ENCODE measurements around the gene ZSCAN2.

ZSCAN2 gene

DNA sequence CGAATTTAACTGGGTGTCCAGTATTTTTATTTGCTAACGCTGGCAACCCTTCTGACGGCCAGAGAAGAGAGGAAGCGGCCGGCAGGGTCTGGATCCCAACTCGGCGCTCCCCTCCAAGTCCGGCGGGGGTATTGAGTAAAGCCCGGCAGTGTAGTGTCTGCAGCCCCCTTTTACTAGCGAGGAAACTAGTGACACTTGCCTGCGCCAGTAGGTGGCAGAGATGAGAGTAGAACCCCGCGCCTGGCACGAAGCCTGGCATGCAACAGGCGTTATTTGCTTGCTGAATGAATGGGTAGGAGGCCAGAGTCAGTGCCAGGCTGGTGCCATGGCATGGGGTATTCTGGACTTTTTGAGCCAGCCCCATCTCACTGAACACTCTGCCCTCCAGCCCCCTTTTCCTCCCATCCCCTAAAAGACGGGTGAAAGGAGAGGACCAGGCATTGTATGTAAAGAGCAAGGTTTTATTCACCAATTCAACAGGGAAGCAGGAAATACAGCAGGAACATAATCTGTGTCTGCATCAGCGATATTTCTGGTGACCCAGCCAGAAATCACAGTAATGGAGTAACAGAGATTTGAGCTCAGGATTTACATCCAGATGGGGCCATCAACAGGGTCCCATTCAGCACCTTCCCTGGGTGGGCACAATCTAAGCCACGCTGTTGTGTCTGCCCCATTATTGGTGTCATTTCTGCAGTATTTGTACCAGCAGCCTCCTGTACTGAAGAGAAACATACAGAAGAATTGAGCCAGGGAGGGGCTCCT lies 54.1 kb downstream of the ZSCAN2 start:
- Histone ChIP-seq H3K36me3 (replicated peaks) (peaks cover 22% of the 10 kb centered on the region), H3K27ac (peak overlapping the region; percentile 80), H3K4me3 (ENCODE audit: low read depth, low read length) (peak overlapping the region; percentile 96), H3K27me3 (replicated peaks) (no peaks in the 10 kb centered on the region)
- DNase-seq = peak; percentile 73
- TF ChIP-seq, protein P1, sequence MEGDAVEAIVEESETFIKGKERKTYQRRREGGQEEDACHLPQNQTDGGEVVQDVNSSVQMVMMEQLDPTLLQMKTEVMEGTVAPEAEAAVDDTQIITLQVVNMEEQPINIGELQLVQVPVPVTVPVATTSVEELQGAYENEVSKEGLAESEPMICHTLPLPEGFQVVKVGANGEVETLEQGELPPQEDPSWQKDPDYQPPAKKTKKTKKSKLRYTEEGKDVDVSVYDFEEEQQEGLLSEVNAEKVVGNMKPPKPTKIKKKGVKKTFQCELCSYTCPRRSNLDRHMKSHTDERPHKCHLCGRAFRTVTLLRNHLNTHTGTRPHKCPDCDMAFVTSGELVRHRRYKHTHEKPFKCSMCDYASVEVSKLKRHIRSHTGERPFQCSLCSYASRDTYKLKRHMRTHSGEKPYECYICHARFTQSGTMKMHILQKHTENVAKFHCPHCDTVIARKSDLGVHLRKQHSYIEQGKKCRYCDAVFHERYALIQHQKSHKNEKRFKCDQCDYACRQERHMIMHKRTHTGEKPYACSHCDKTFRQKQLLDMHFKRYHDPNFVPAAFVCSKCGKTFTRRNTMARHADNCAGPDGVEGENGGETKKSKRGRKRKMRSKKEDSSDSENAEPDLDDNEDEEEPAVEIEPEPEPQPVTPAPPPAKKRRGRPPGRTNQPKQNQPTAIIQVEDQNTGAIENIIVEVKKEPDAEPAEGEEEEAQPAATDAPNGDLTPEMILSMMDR (IDR thresholded peaks at IDR 0.05; ENCODE audit: low read depth, low read length, missing control alignments) = peak; percentile 85
- in situ Hi-C loops (cut with HindIII; ENCODE audit: low pct_ligation_motif_present, low sequenced_read_pairs) = no loop called here

- DNase-seq = no peak
- TF ChIP-seq, protein P1 (IDR thresholded peaks at IDR 0.05; ENCODE audit: low read depth, low read length, missing control alignments) = no peak
- H3K4me3 ChIP-seq (ENCODE audit: low read depth, low read length) = no peak overlapping the region
- H3K27me3 ChIP-seq (replicated peaks) = no peaks in the 10 kb centered on the region
- H3K36me3 ChIP-seq (replicated peaks) = peaks cover 7% of the 10 kb centered on the region
- in situ Hi-C loops (cut with HindIII; ENCODE audit: low pct_ligation_motif_present, low sequenced_read_pairs) = no loop called here
- no peak overlapping the region for H3K27ac ChIP-seq
Observed at GRCh38 chr15:84656972-84657371, 56.2 kb downstream of the ZSCAN2 start.

GRCh38 chr15:84657748-84658079 lies 56.9 kb downstream of the ZSCAN2 start:
- H3K27me3 ChIP-seq (replicated peaks) = no peaks in the 10 kb centered on the region
- TF ChIP-seq, protein P1 (IDR thresholded peaks at IDR 0.05; ENCODE audit: low read depth, low read length, missing control alignments) = no peak
- peak overlapping the region; percentile 59 for H3K4me3 ChIP-seq (ENCODE audit: low read depth, low read length)
- DNase-seq = no peak
- no peak overlapping the region for H3K27ac ChIP-seq
- in situ Hi-C loops (cut with HindIII; ENCODE audit: low pct_ligation_motif_present, low sequenced_read_pairs) = no loop called here
- peaks cover 2% of the 10 kb centered on the region for H3K36me3 ChIP-seq (replicated peaks)

GRCh38 chr15:84658080-84658787 lies 57.4 kb downstream of the ZSCAN2 start, which contains the start of gene NMB:
Gene NMB, minus strand, starts transcription at chr15:84658199. Its CDS starts 47 bp downstream, at chr15:84658152.
- H3K36me3 ChIP-seq (replicated peaks) = no peaks in the 10 kb centered on the region
- DNase-seq = peak; percentile 30
- H3K27me3 ChIP-seq (replicated peaks) = no peaks in the 10 kb centered on the region
- no peak within 1 kb of the TSS for H3K27ac ChIP-seq
- H3K4me3 ChIP-seq (ENCODE audit: low read depth, low read length) = peak within 1 kb of the TSS; percentile 59
- in situ Hi-C loops (cut with HindIII; ENCODE audit: low pct_ligation_motif_present, low sequenced_read_pairs) = no loop called here
- TF ChIP-seq, protein P1 (IDR thresholded peaks at IDR 0.05; ENCODE audit: low read depth, low read length, missing control alignments) = peak; percentile 70

GRCh38 chr15:84658788-84659411 lies 58.1 kb downstream of the ZSCAN2 start:
- TF ChIP-seq, protein P1 (IDR thresholded peaks at IDR 0.05; ENCODE audit: low read depth, low read length, missing control alignments) = no peak
- no peak overlapping the region for H3K27ac ChIP-seq

More at GRCh38 chr15:84658788-84659411, 58.1 kb downstream of the ZSCAN2 start:
- in situ Hi-C loops (cut with HindIII; ENCODE audit: low pct_ligation_motif_present, low sequenced_read_pairs) = no loop called here
- Histone ChIP-seq H3K36me3 (replicated peaks) (no peaks in the 10 kb centered on the region), H3K4me3 (ENCODE audit: low read depth, low read length) (peak overlapping the region; percentile 59), H3K27me3 (replicated peaks) (no peaks in the 10 kb centered on the region)
- DNase-seq = no peak
